ENCODE results near the gene ZZZ3. TPM values are rescaled to one million over a fixed set of nuclear protein-coding genes. Genes with fewer than 3 reads are reported as not detected.
A peak's percentile ranks its signal among the peaks of the same experiment; 100 is the strongest.

The ZZZ3 gene
- total RNA-seq (2014; rRNA removed) (58.1 and 77.8 TPM in 2 replicates), Bru-seq, nascent RNA (percentile 94 among the genes with signal in this experiment), BruChase-seq, experiment 1, labeled RNA remaining after a 6-hour chase (percentile 88 among the genes with signal in this experiment), BruChase-seq, experiment 2, labeled RNA remaining after a 2-hour chase (percentile 91 among the genes with signal in this experiment)
- long read RNA-seq, full-length matches to known transcripts: 13 of 171 reads
- long read RNA-seq, partial matches to known transcripts: 8 of 171 reads
- long read RNA-seq, other reads (novel, unspliced or antisense): 150 of 171 reads

- Histone ChIP-seq H3K9me2 (replicated peaks; ENCODE audit: low read length) (no peaks in the 10 kb centered on the region), H3K4me1 (ENCODE audit: insufficient read depth, low read length) (peaks cover 29% of the 10 kb centered on the region), H3K9ac (ENCODE audit: low read length) (peak within 1 kb of the TSS; percentile 94), H3K9me3 (ENCODE audit: low read length) (no peaks in the 10 kb centered on the region), H3K4me3 (ENCODE audit: low read length) (peak within 1 kb of the TSS; percentile 90), H3F3A (ENCODE audit: low read length, unreplicated experiment) (no peaks in the 10 kb centered on the region), H3K27ac (ENCODE audit: low read length) (peak within 1 kb of the TSS; percentile 91), H3K79me2 (ENCODE audit: low read length) (peaks cover 51% of the 10 kb centered on the region), H4K20me1 (ENCODE audit: low read length) (peaks cover 42% of the 10 kb centered on the region), H2AFZ (ENCODE audit: low read length) (peak within 1 kb of the TSS; percentile 89), H3K4me2 (ENCODE audit: low read length) (peak within 1 kb of the TSS; percentile 97), H3K36me3 (ENCODE audit: low read depth, low read length) (no peaks in the 10 kb centered on the region), H3K27me3 (ENCODE audit: low read length) (no peaks in the 10 kb centered on the region)
- CTCF ChIA-PET: interaction anchor here (0.6 kb wide), 2 partner anchors 62 to 534 kb away, joined by 6 to 8 read pairs; no protein-coding TSS in a partner anchor
- intact Hi-C loops (cut with micrococcal nuclease): loop anchor here (1.0 to 10.0 kb wide), 5 partner anchors 138 to 534 kb away; partner anchors contain the start of gene NEXN
- BruUV-seq (replicated peaks): no TSS peak
- POLR2A ChIA-PET (ENCODE audit: unreplicated experiment): interaction anchor here (0.7 kb wide), 3 partner anchors 27 to 319 kb away, joined by 3 to 4 read pairs (median 4); no protein-coding TSS in a partner anchor
- peak; percentile 95 for DNase-seq
- ATAC-seq: peak; percentile 57
- no peak for TF ChIP-seq CTCF (conservative IDR thresholded peaks at IDR 0.05; ENCODE audit: low read depth, low read length)
- no peak for TF ChIP-seq EZH2 (IDR thresholded peaks at IDR 0.05; ENCODE audit: low read length, unreplicated experiment)
- no peak for TF ChIP-seq EZH2phosphoT487 (IDR thresholded peaks at IDR 0.05; ENCODE audit: borderline replicate concordance, low read length)
Measured at GRCh38 chr1:77682460-77683159, at the start of gene ZZZ3. Gene ZZZ3 (minus strand): TSS chr1:77682658. CDS start chr1:77633354, 49,304 bp downstream.

GRCh38 chr1:77732090-77732489 is 49.6 kb upstream of the ZZZ3 start:
- H3K4me1 ChIP-seq (ENCODE audit: insufficient read depth, low read length): no peaks in the 10 kb centered on the region
- no peaks in the 10 kb centered on the region for H3K79me2 ChIP-seq (ENCODE audit: low read length)
- H3F3A ChIP-seq (ENCODE audit: low read length, unreplicated experiment): no peaks in the 10 kb centered on the region
- H2AFZ ChIP-seq (ENCODE audit: low read length): no peak overlapping the region
- H3K9me2 ChIP-seq (replicated peaks; ENCODE audit: low read length): no peaks in the 10 kb centered on the region
- H3K4me3 ChIP-seq (ENCODE audit: low read length): no peak overlapping the region
- TF ChIP-seq EZH2phosphoT487 (IDR thresholded peaks at IDR 0.05; ENCODE audit: borderline replicate concordance, low read length): no peak
- no peak for TF ChIP-seq EZH2 (IDR thresholded peaks at IDR 0.05; ENCODE audit: low read length, unreplicated experiment)
- TF ChIP-seq CTCF (conservative IDR thresholded peaks at IDR 0.05; ENCODE audit: low read depth, low read length): no peak
- intact Hi-C loops (cut with micrococcal nuclease): no loop called here
- no peak overlapping the region for H3K9ac ChIP-seq (ENCODE audit: low read length)
- no TSS peak for BruUV-seq (replicated peaks)
- CTCF ChIA-PET: interaction anchor here (0.6 kb wide), 1 partner anchor 15 kb away, joined by 5 read pairs; no protein-coding TSS in a partner anchor
- DNase-seq: no peak
- no peak overlapping the region for H3K4me2 ChIP-seq (ENCODE audit: low read length)
- H3K27me3 ChIP-seq (ENCODE audit: low read length): no peaks in the 10 kb centered on the region
- no peak for ATAC-seq
- POLR2A ChIA-PET (ENCODE audit: unreplicated experiment): interaction anchor here (0.6 kb wide), 1 partner anchor 159 kb away, joined by 3 read pairs; no protein-coding TSS in a partner anchor
- no peaks in the 10 kb centered on the region for H3K9me3 ChIP-seq (ENCODE audit: low read length)
- no peaks in the 10 kb centered on the region for H4K20me1 ChIP-seq (ENCODE audit: low read length)
- no peak overlapping the region for H3K27ac ChIP-seq (ENCODE audit: low read length)
- peaks cover 15% of the 10 kb centered on the region; the same call in 1 of the 2 replicates for H3K36me3 ChIP-seq (ENCODE audit: low read depth, low read length)

All from PC-3 (cell line).